Esophagus squamous epithelium (tissue), 5 donors: ENCODE measurements around the gene KAZN. TPM values are rescaled to one million over a fixed set of nuclear protein-coding genes. Genes with fewer than 3 reads are reported as not detected.

ENCODE experiments used
- DNase-seq: peaks from one replicate; lab custom pipeline; 2025; lab: John Stamatoyannopoulos, UW
- H3K27ac ChIP-seq, 4 donors: fragments of 200-600 bp; sonication (generic); one replicate each; pipeline ENCODE4 v1.5.1; 2016 to 2019; ENCODE audit warnings: mild to moderate bottlenecking in 1 of 4
- H3K27me3 ChIP-seq, 4 donors: fragments of 200-600 bp; sonication (generic); 1 replicate in 3 of 4; 2 replicates in 1 of 4; pipeline versions ENCODE4 v1.5.1 to v1.6.0; 2017 to 2021; ENCODE audit warnings: antibody characterized with exemption in 1 of 4
- H3K36me3 ChIP-seq, 3 donors: fragments of 200-600 bp; sonication (generic); one replicate each; pipeline ENCODE4 v1.5.1; 2016 to 2019
- H3K4me1 ChIP-seq, 3 donors: fragments of 200-600 bp; sonication (generic); one replicate each; pipeline ENCODE4 v1.5.1; 2017 to 2019
- H3K4me3 ChIP-seq, 4 donors: fragments of 200-600 bp; sonication (generic); 1 replicate in 3 of 4; 2 replicates in 1 of 4; pipeline ENCODE4 v1.5.1; 2016 to 2019; ENCODE audit warnings: mild to moderate bottlenecking in 2 of 4, moderate library complexity in 1 of 4
- H3K9me3 ChIP-seq, 3 donors: fragments of 200-600 bp; sonication (generic); one replicate each; pipeline ENCODE4 v1.5.1; 2016 to 2019
- POLR2A ChIP-seq, 4 donors: fragments of 450-650 bp; IDR thresholded peaks; one replicate each; pipeline ENCODE4 v1.6.1; 2017; ENCODE audit warnings: antibody characterized with exemption in 4 of 4, mild to moderate bottlenecking in 4 of 4, moderate library complexity in 3 of 4
- WGBS, 2 donors: methylation state at CpG; one replicate each; pipeline ENCODE4 v1.1.5; 2018; 5-methylcytosine and 5-hydroxymethylcytosine counted together
- intact Hi-C: fragments of 100-400 bp; cut with DNase I; formaldehyde crosslinking; loops from one replicate; pipeline ENCODE4 v1.15.0; 2022
- total RNA-seq, 4 donors: library from RNA; depleted of rRNA; stranded (reverse); fragments of >200 nt; gene quantifications; one replicate each; pipeline ENCODE4 v1.1.0, GENCODE V29; 2016
- TF ChIP-seq, protein P1 (sequence below), 6 experiments: fragments of 450-650 bp in 4 of 6; fragments of 200-600 bp in 2 of 6; sonication (generic) in 2 of 6; IDR thresholded peaks; one replicate each; pipeline ENCODE4 v1.5.1; 2016 to 2019; ENCODE audit warnings: antibody characterized with exemption in 6 of 6, mild to moderate bottlenecking in 4 of 6, moderate library complexity in 4 of 6
- donor health status: DM: yes; HTN: yes; CAD: no.

The KAZN gene
- total RNA-seq, 4 donors from 2014 or later, result 25.0 to 54.5 (median 30.8) TPM

DNA sequence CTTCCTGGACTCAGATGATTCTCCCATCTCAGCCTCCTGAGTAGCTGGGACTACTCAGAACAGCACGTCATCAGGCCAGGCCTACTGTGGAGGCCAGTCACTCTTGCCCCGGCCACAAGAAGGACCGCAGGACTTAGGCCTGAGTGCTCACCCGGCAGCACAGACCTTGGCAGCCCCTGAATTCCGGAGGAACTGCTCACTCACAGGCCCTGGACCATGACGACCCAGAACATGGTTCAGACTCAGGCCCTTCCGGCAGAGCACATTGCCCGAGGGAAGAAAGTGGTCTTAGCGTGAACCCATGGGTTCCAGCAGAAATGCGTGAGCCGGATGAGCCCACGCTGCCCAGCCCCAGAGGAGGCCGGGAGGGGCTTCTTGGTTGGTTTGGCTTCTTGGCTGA lies 377.8 kb downstream of the KAZN start:
- no peak overlapping the region for H3K4me3 ChIP-seq
- no peaks in the 10 kb centered on the region for H3K27me3 ChIP-seq
- H3K27ac ChIP-seq, result peak overlapping the region in 1 of 4 donors; percentile 55
- TF ChIP-seq POLR2A (IDR thresholded peaks at IDR 0.05), result no peak
- TF ChIP-seq, protein P1, sequence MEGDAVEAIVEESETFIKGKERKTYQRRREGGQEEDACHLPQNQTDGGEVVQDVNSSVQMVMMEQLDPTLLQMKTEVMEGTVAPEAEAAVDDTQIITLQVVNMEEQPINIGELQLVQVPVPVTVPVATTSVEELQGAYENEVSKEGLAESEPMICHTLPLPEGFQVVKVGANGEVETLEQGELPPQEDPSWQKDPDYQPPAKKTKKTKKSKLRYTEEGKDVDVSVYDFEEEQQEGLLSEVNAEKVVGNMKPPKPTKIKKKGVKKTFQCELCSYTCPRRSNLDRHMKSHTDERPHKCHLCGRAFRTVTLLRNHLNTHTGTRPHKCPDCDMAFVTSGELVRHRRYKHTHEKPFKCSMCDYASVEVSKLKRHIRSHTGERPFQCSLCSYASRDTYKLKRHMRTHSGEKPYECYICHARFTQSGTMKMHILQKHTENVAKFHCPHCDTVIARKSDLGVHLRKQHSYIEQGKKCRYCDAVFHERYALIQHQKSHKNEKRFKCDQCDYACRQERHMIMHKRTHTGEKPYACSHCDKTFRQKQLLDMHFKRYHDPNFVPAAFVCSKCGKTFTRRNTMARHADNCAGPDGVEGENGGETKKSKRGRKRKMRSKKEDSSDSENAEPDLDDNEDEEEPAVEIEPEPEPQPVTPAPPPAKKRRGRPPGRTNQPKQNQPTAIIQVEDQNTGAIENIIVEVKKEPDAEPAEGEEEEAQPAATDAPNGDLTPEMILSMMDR (IDR thresholded peaks at IDR 0.05), result no peak
- 94% methylated on average over 7 of the region's 13 CpGs; no CpG with 5 or more reads in 1 of the 2 donors for WGBS, 2 donors
- no peak for DNase-seq
- peaks cover 0 to 13% (median 0%) of the 10 kb centered on the region in 3 donors for H3K36me3 ChIP-seq
- peaks cover 0 to 38% (median 9%) of the 10 kb centered on the region in 3 donors for H3K4me1 ChIP-seq
- intact Hi-C loops, result no loop called here
- no peaks in the 10 kb centered on the region for H3K9me3 ChIP-seq

DNA sequence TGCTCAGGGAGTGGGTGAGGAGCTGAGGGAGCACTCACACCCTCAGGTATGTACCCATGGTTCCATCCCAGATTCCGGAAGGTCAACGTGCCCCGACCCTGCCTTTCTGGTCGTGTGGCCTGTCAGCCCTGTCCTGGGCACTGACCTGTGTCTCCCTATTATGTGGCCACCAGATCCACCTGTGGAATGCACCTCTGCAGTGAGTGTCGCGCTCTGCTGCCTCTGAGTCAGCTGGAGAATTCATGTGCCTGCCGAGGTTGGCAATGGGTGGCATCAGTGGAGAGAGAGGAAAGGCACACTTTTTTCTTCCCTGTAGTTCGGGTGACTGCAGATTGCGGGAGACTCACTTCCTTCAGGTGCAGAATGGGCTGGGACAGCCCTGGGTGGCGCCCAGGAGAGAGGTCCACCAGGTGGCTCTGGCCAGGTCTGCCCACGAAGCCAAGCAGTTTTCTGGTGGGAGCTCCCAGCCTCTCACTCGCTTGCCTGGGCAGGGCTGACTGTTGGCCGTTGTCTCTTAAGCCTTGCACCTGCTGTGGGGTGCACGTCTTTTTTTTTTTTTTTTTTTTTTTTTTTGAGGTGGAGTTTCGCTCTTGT lies 378.9 kb downstream of the KAZN start:
- Histone ChIP-seq H3K27ac (peak overlapping the region; percentile 49 to 70 (median 55)), H3K36me3 (peaks cover 0 to 7% (median 0%) of the 10 kb centered on the region in 3 donors), H3K9me3 (no peaks in the 10 kb centered on the region), H3K4me1 (peaks cover 0 to 36% (median 9%) of the 10 kb centered on the region in 3 donors), H3K27me3 (no peaks in the 10 kb centered on the region), H3K4me3 (no peak overlapping the region)
- intact Hi-C loops, result no loop called here
- DNase-seq, result no peak
- WGBS, 2 donors, result 54 to 64% methylated on average over 6 to 11 of the region's 15 CpGs
- no peak for TF ChIP-seq POLR2A (IDR thresholded peaks at IDR 0.05)
- TF ChIP-seq, protein P1 (IDR thresholded peaks at IDR 0.05), result no peak

DNA sequence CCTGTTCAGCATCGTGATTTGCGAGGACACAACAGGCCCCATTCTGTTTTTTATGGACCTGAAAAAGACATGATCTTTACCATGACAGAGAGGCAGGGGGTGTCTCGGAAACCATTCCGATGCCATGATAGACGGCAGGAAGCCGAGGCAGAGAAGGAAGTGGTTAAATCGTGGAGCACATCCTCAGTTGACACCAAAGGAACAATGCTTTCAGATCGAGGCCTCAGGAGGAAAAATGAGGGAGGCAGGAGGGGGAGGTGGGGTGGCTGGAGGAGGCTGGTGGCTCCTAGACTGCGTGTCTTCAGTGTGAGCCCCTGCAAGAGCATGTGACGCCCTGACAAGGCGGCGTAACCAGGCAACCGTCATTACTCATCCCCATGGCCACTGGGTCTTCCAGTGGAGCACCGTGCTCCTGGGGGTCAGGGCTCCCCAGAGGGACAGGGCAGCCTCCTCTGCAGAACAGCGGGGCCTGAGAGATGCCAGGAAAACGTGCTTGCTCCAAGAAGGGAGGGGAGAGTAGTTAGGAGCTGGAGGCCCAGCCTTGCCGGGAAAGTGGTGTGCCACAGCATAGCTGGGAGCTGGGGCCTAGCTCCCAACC lies 382.2 kb downstream of the KAZN start:
- Histone ChIP-seq H3K4me1 (peaks cover 0 to 30% (median 5%) of the 10 kb centered on the region in 3 donors), H3K36me3 (peaks cover 0 to 7% (median 0%) of the 10 kb centered on the region in 3 donors), H3K4me3 (no peak overlapping the region), H3K27me3 (no peaks in the 10 kb centered on the region), H3K9me3 (no peaks in the 10 kb centered on the region), H3K27ac (no peak overlapping the region)
- intact Hi-C loops, result no loop called here
- DNase-seq, result no peak
- TF ChIP-seq, protein P1 (IDR thresholded peaks at IDR 0.05), result no peak
- TF ChIP-seq POLR2A (IDR thresholded peaks at IDR 0.05), result no peak
- WGBS, 2 donors, result 53 to 67% methylated on average over 13 to 17 of the region's 17 CpGs

DNA sequence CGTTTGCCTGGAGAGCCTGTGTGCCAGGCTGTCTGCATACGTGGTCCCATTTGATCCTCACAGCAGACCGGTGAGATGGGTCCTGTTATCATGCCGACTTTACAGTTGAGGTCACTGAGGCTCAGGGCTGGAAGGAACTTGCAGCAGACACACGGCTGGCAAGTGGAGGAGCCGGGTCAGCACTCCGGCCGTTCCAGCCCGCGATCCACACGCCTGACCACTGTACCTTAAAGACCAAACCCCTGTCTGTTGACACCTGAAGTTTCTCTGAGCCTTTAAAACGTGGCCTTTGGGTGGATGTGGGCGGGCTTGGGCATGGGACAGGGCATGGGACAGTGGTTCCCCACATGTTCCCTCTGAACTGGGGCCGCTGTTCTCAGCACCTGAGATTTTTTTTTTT lies 383.5 kb downstream of the KAZN start:
- H3K9me3 ChIP-seq, result no peaks in the 10 kb centered on the region
- intact Hi-C loops, result no loop called here
- 84 to 93% methylated on average over 9 to 10 of the region's 14 CpGs for WGBS, 2 donors
- H3K4me3 ChIP-seq, result no peak overlapping the region
- DNase-seq, result no peak
- peaks cover 0 to 27% (median 5%) of the 10 kb centered on the region in 3 donors for H3K4me1 ChIP-seq
- no peaks in the 10 kb centered on the region for H3K36me3 ChIP-seq
- H3K27ac ChIP-seq, result no peak overlapping the region
- TF ChIP-seq, protein P1 (IDR thresholded peaks at IDR 0.05), result no peak
- no peak for TF ChIP-seq POLR2A (IDR thresholded peaks at IDR 0.05)
- no peaks in the 10 kb centered on the region for H3K27me3 ChIP-seq

DNA sequence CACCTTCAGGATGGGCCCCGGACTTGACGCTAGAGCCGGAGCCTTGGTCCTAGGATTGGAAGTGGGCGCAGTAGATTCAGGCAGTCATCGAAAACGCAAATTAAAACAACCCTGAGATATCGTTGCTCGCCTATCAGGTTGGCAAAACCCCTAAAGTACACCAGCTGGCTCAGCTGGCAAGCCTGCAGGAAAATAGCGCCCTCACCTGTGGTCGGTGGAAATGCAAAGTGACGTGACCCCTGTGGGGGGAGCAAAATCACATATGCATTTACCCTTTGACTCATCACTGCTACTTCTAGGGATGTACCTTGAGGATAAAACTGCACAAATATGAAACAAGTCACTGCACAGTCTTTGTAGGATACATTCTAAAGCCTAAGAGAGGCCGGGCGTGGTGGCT lies 384.8 kb downstream of the KAZN start:
- Histone ChIP-seq H3K4me3 (no peak overlapping the region), H3K27ac (no peak overlapping the region), H3K36me3 (no peaks in the 10 kb centered on the region), H3K27me3 (no peaks in the 10 kb centered on the region), H3K4me1 (peaks cover 3 to 26% (median 4%) of the 10 kb centered on the region in 3 donors), H3K9me3 (no peaks in the 10 kb centered on the region)
- no peak for TF ChIP-seq POLR2A (IDR thresholded peaks at IDR 0.05)
- TF ChIP-seq, protein P1 (IDR thresholded peaks at IDR 0.05), result peak in 1 of 6 experiments; percentile 7
- DNase-seq, result no peak
- WGBS, 2 donors, result 83 to 87% methylated on average over 12 to 13 of the region's 13 CpGs
- intact Hi-C loops, result no loop called here
